Tibial artery (tissue), 4 donors: ENCODE measurements around the gene ANK2.

Source experiments
- DNase-seq, 2 donors: peaks; one replicate each; pipeline ENCODE4 v3.0.0-alpha.2; 2019
- H3K27ac ChIP-seq, 2 donors: fragments of 200-600 bp; sonication (generic) in 1 of 2; 1 replicate in 1 of 2; 2 replicates in 1 of 2; pipeline ENCODE4 v1.5.1; 2018 to 2019; ENCODE audit warnings: mild to moderate bottlenecking in 1 of 2
- H3K27me3 ChIP-seq, 2 donors: fragments of 200-600 bp; sonication (generic) in 1 of 2; one replicate each; pipeline versions ENCODE4 v1.5.1 to v1.6.0; 2016 to 2019
- H3K36me3 ChIP-seq, 3 donors: fragments of 200-600 bp; sonication (generic) in 2 of 3; one replicate each; pipeline ENCODE4 v1.5.1; 2016 to 2019; ENCODE audit warnings: mild to moderate bottlenecking in 2 of 3
- H3K4me1 ChIP-seq, 4 donors: fragments of 200-600 bp; sonication (generic) in 2 of 4; 1 replicate in 3 of 4; 2 replicates in 1 of 4; pipeline ENCODE4 v1.5.1; 2016 to 2019
- H3K4me3 ChIP-seq, 2 donors: fragments of 200-600 bp; sonication (generic) in 1 of 2; 1 replicate in 1 of 2; 2 replicates in 1 of 2; pipeline ENCODE4 v1.5.1; 2018 to 2019; ENCODE audit warnings: mild to moderate bottlenecking in 2 of 2
- H3K9me3 ChIP-seq, 3 donors: fragments of 200-600 bp; sonication (generic) in 1 of 3; one replicate each; pipeline ENCODE4 v1.5.1; 2016 to 2019
- intact Hi-C: fragments of 100-400 bp; cut with DNase I; formaldehyde crosslinking; loops from one replicate; pipeline ENCODE4 v1.15.0; 2023; ENCODE audit warnings: low total_unique reads
- TF ChIP-seq, protein P1 (sequence below), 2 experiments: fragments of 200-600 bp in 1 of 2; fragments of 450-650 bp in 1 of 2; IDR thresholded peaks; one replicate each; pipeline ENCODE4 v1.5.1; 2017 to 2019; ENCODE audit warnings: antibody characterized with exemption in 2 of 2, mild to moderate bottlenecking in 1 of 2, moderate library complexity in 1 of 2

Gene ANK2

DNA sequence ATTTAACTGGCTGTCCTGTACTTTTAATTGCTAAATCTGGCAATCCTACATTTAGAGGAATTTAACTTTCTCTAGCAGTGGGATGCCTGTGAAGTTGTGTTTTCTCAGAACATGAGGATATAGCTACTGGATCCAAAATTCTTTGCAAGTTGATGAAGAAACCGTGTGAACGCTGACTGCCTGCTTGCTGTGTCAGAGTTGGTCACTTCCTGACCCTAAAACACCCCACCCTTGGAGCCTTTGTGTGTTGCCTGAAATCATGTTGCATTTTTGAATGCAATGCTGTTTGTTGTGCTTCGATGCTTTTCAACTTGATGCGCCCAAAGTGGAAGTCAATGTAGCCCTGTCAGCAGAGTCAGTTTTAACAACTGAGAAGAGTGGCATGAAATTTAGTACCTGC lies 211.2 kb downstream of the ANK2 start:
- Histone ChIP-seq H3K27ac (no peak overlapping the region), H3K36me3 (peaks cover 0 to 12% (median 0%) of the 10 kb centered on the region in 3 donors), H3K9me3 (no peaks in the 10 kb centered on the region), H3K27me3 (no peaks in the 10 kb centered on the region), H3K4me1 (no peaks in the 10 kb centered on the region), H3K4me3 (no peak overlapping the region)
- TF ChIP-seq, protein P1, sequence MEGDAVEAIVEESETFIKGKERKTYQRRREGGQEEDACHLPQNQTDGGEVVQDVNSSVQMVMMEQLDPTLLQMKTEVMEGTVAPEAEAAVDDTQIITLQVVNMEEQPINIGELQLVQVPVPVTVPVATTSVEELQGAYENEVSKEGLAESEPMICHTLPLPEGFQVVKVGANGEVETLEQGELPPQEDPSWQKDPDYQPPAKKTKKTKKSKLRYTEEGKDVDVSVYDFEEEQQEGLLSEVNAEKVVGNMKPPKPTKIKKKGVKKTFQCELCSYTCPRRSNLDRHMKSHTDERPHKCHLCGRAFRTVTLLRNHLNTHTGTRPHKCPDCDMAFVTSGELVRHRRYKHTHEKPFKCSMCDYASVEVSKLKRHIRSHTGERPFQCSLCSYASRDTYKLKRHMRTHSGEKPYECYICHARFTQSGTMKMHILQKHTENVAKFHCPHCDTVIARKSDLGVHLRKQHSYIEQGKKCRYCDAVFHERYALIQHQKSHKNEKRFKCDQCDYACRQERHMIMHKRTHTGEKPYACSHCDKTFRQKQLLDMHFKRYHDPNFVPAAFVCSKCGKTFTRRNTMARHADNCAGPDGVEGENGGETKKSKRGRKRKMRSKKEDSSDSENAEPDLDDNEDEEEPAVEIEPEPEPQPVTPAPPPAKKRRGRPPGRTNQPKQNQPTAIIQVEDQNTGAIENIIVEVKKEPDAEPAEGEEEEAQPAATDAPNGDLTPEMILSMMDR (IDR thresholded peaks at IDR 0.05) = no peak
- no peak for DNase-seq
- intact Hi-C loops = loop anchor here (2.0 kb wide), 1 partner anchor 72 kb away; no protein-coding TSS in a partner anchor

DNA sequence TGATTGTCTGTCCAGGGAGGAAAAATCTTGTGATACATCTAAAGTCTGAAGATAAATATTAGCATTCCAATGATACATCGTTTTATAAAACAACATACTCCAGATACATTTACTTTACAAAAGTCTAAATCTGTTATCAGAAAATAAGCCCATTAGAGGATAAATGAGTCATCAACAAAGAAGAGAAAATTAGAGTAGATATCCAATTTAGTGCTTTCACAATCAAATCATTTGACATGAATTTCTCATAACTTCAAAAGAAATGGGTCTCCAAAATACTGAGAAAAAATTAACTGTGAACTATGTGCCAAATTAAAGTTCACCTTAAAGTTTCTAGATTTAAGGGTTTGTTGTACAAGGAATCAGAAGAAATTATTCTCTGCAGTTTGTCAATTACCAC lies 213.8 kb downstream of the ANK2 start:
- TF ChIP-seq, protein P1 (IDR thresholded peaks at IDR 0.05) = no peak

DNA sequence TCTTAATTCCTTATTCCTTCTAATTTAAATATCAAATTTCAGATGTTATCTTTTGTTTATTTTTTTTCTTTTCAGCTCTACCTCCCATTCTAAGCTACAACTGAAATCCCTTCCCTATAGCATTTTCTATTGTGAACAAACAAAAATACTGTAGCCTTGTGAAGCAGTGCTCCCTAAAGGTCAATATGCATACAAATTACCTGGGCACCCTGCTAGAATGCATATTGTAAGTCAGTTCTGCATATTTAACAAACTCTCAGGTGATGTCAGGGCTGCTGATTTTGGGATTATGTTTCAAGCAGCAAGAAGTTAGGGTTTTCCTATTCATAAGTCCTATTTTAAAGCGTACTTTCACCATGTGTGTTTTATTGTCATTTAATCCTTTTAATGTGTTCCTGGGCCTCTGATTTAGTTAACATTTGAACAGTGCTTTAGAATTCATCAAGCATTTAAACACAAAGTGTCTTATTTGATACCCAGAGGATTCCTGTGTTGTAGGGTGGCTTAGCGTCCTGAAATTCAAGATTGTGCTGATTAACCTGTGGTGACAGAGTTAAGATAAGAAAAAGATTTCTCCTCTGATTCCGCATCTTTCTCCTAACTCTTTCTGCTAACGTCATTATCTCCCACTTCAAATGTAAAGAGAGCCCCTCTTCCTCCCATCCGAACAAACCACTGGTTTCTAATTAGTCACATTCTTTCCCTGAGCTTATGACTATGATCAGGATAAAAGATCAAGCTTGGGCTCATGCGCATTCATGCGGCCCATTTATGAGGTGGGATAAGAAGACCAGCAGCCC lies 221.3 kb downstream of the ANK2 start:
- Histone ChIP-seq H3K27ac (no peak overlapping the region), H3K27me3 (no peaks in the 10 kb centered on the region), H3K4me1 (no peaks in the 10 kb centered on the region), H3K4me3 (no peak overlapping the region), H3K36me3 (peaks cover 0 to 10% (median 0%) of the 10 kb centered on the region in 3 donors), H3K9me3 (no peaks in the 10 kb centered on the region)
- no peak for DNase-seq
- intact Hi-C loops = no loop called here
- TF ChIP-seq, protein P1 (IDR thresholded peaks at IDR 0.05) = no peak

More for the DNA sequence above, 213.8 kb downstream of the ANK2 start:
- H3K36me3 ChIP-seq = peaks cover 0 to 14% (median 0%) of the 10 kb centered on the region in 3 donors
- intact Hi-C loops = no loop called here
- H3K4me1 ChIP-seq = no peaks in the 10 kb centered on the region
- H3K9me3 ChIP-seq = no peaks in the 10 kb centered on the region
- H3K27me3 ChIP-seq = no peaks in the 10 kb centered on the region
- DNase-seq = no peak
- H3K4me3 ChIP-seq = no peak overlapping the region
- H3K27ac ChIP-seq = no peak overlapping the region

DNA sequence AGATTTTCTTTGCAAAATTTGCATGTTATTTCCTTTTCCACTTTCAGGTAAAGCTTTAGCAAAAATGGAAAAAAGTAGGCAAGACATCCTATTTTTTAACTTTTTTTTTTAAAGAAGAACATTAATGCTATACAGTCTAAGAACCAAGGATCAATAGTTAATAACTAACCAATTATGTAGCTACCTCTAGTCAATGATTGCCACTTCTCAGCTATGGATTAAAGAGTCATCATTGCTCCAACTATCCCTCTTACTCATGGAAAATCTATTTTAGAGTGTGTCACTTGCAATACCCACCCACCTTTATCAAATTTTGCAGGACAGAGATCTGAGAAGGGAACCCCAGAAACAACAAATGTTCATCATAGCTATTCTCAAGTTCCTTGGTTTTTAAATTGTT lies 223.1 kb downstream of the ANK2 start:
- Histone ChIP-seq H3K4me1 (no peaks in the 10 kb centered on the region), H3K4me3 (no peak overlapping the region), H3K27me3 (no peaks in the 10 kb centered on the region), H3K27ac (no peak overlapping the region), H3K9me3 (no peaks in the 10 kb centered on the region), H3K36me3 (no peaks in the 10 kb centered on the region)
- TF ChIP-seq, protein P1 (IDR thresholded peaks at IDR 0.05) = no peak
- DNase-seq = no peak
- intact Hi-C loops = no loop called here

DNA sequence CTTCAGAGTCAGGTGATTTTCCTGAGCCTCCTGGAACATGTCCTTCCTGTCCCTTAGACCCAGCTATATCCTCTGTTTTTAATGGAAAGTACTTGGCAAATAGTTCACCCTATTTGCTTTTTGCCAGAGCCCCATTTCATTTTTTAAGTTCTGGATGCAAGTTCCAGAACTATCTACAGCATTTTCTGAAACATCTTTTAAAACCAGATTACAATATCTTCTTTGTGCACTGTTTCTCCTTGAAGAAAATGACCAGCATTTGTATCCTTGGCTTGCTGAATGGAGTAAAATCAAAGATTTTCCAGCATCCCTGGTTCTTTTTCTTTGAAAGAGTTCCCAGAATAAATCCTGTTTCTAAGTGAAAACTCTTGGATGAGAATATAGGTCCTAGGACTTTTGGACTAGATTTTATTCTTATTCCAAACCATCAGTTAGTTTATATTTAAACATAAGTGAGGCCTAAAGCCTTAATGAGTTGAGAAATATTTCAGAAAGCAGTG lies 224.3 kb downstream of the ANK2 start:
- H3K27me3 ChIP-seq = no peaks in the 10 kb centered on the region
- no peaks in the 10 kb centered on the region for H3K36me3 ChIP-seq
- DNase-seq = no peak
- TF ChIP-seq, protein P1 (IDR thresholded peaks at IDR 0.05) = no peak
- intact Hi-C loops = no loop called here
- H3K4me3 ChIP-seq = no peak overlapping the region
- no peaks in the 10 kb centered on the region for H3K9me3 ChIP-seq
- H3K4me1 ChIP-seq = no peaks in the 10 kb centered on the region
- H3K27ac ChIP-seq = no peak overlapping the region
